Fibroblast of lung (primary cell): ENCODE data around the gene FRAT1. TPM values are rescaled to one million over a fixed set of nuclear protein-coding genes. Genes with fewer than 3 reads are reported as not detected.

ENCODE experiments used
- DNase-seq, 2 donors: peaks; one replicate each; pipeline versions ENCODE4 v3.0.0 to v3.0.0-alpha.2; 2010; ENCODE audit warnings: low read depth in 2 of 2
- H2AFZ ChIP-seq: 2 replicates; pipeline ENCODE4 v1.5.1; 2012; ENCODE audit warnings: low read length, control low read depth, inconsistent platforms
- H3K27ac ChIP-seq: 2 replicates; pipeline ENCODE4 v1.5.1; 2011; ENCODE audit warnings: low read length, control low read depth; ENCODE audit not compliant: insufficient read depth
- H3K27me3 ChIP-seq: 2 replicates; pipeline ENCODE4 v1.5.1; 2011; ENCODE audit warnings: mild to moderate bottlenecking, low read length; ENCODE audit not compliant: control insufficient read depth, insufficient read depth
- H3K36me3 ChIP-seq: 2 replicates; pipeline ENCODE4 v1.5.1; 2011; ENCODE audit warnings: low read length; ENCODE audit not compliant: control insufficient read depth, insufficient read depth
- H3K4me1 ChIP-seq: 2 replicates; pipeline ENCODE4 v1.5.1; 2011; ENCODE audit warnings: low read length; ENCODE audit not compliant: control insufficient read depth, insufficient read depth; ENCODE audit errors: extremely low read depth
- H3K4me2 ChIP-seq: 2 replicates; pipeline ENCODE4 v1.5.1; 2011; ENCODE audit warnings: low read length, control low read depth; ENCODE audit not compliant: insufficient read depth; ENCODE audit errors: extremely low read depth
- H3K4me3 ChIP-seq, 4 experiments: fragments of 200-600 bp in 1 of 4; sonication (generic) in 1 of 4; replicated peaks in 1 of 4; 2 replicates each; pipeline ENCODE4 v1.5.1; 2011 to 2016; ENCODE audit warnings: low read length in 4 of 4, low read depth in 3 of 4, mild to moderate bottlenecking in 3 of 4, control low read depth in 2 of 4, inconsistent platforms in 1 of 4, mixed read lengths in 1 of 4; ENCODE audit not compliant: insufficient read depth in 1 of 4; ENCODE audit errors: control extremely low read depth in 1 of 4
- H3K79me2 ChIP-seq: 2 replicates; pipeline ENCODE4 v1.5.1; 2012; ENCODE audit warnings: mild to moderate bottlenecking, low read length, inconsistent platforms; ENCODE audit not compliant: control insufficient read depth, insufficient read depth
- H3K9ac ChIP-seq: 2 replicates; pipeline ENCODE4 v1.5.1; 2011; ENCODE audit warnings: mild to moderate bottlenecking, low read length, control low read depth; ENCODE audit not compliant: insufficient read depth
- H3K9me3 ChIP-seq: 2 replicates; pipeline ENCODE4 v1.5.1; 2012; ENCODE audit warnings: low read depth, low read length; ENCODE audit not compliant: control insufficient read depth, insufficient read depth
- H4K20me1 ChIP-seq: 2 replicates; pipeline ENCODE4 v1.5.1; 2011; ENCODE audit warnings: low read length; ENCODE audit not compliant: control insufficient read depth, insufficient read depth; ENCODE audit errors: extremely low read depth
- CTCF ChIP-seq, 2 donors: IDR thresholded peaks in 1 of 2; conservative IDR thresholded peaks in 1 of 2; 1 replicate in 1 of 2; 2 replicates in 1 of 2; pipeline ENCODE4 v1.5.1; 2011 to 2012; ENCODE audit warnings: low read length in 2 of 2, control low read depth in 1 of 2, inconsistent platforms in 1 of 2, low read depth in 1 of 2, mild to moderate bottlenecking in 1 of 2
- EZH2 ChIP-seq: IDR thresholded peaks from 2 replicates; pipeline ENCODE4 v1.5.1; 2012; ENCODE audit warnings: low read length, control low read depth, mild to moderate bottlenecking; ENCODE audit errors: missing control alignments
- polyA plus RNA-seq, 2 donors: library from polyadenylated mRNA; depleted of rRNA in 1 of 2; stranded (reverse) in 1 of 2; unstranded in 1 of 2; fragments of >200 nt; gene quantifications; 2 replicates each; pipeline ENCODE4 v1.2.1, GENCODE V29; 2011 to 2012; ENCODE audit warnings: missing spikeins in 1 of 2
- total RNA-seq: library from RNA; depleted of rRNA; stranded (reverse); fragments of >200 nt; gene quantifications from 2 replicates; pipeline ENCODE4 v1.2.1, GENCODE V29; 2014

Gene FRAT1
- total and polyA plus RNA-seq, 2 donors (not counting 1 experiment from before 2014, with no cell fraction given): 0.48 to 2.8 TPM

GRCh38 chr10:97302088-97302791 is 16.8 kb upstream of the FRAT1 start:
- H3K27me3 ChIP-seq: no peaks in the 10 kb centered on the region
- H4K20me1 ChIP-seq: no peaks in the 10 kb centered on the region
- H3K9me3 ChIP-seq: no peaks in the 10 kb centered on the region
- DNase-seq: no peak
- no peak overlapping the region for H3K4me2 ChIP-seq
- H3K4me3 ChIP-seq: no peak overlapping the region
- TF ChIP-seq CTCF (conservative IDR thresholded peaks at IDR 0.05 in 1 of 2, IDR thresholded peaks at IDR 0.05 in 1 of 2; ENCODE audit: low read depth in 1 of 2, low read length in 2 of 2) (no peak), EZH2 (no peak)
- H3K9ac ChIP-seq: no peak overlapping the region
- H2AFZ ChIP-seq: no peak overlapping the region
- H3K36me3 ChIP-seq: no peaks in the 10 kb centered on the region
- H3K27ac ChIP-seq: no peak overlapping the region
- H3K79me2 ChIP-seq: no peaks in the 10 kb centered on the region
- no peaks in the 10 kb centered on the region for H3K4me1 ChIP-seq

GRCh38 chr10:97307441-97307840 is 11.6 kb upstream of the FRAT1 start:
- TF ChIP-seq CTCF (conservative IDR thresholded peaks at IDR 0.05 in 1 of 2, IDR thresholded peaks at IDR 0.05 in 1 of 2; ENCODE audit: low read depth in 1 of 2, low read length in 2 of 2) (no peak), EZH2 (no peak)

GRCh38 chr10:97307866-97308780 is 10.9 kb upstream of the FRAT1 start:
- TF ChIP-seq EZH2: no peak
- Histone ChIP-seq H3K36me3 (no peaks in the 10 kb centered on the region), H3K4me1 (no peaks in the 10 kb centered on the region), H3K4me2 (no peak overlapping the region), H3K9ac (no peak overlapping the region), H3K9me3 (no peaks in the 10 kb centered on the region), H3K79me2 (no peaks in the 10 kb centered on the region), H2AFZ (no peak overlapping the region), H3K4me3 (no peak overlapping the region), H3K27me3 (peaks cover 3% of the 10 kb centered on the region), H3K27ac (no peak overlapping the region), H4K20me1 (no peaks in the 10 kb centered on the region)
- no peak for DNase-seq

More at GRCh38 chr10:97307441-97307840, 11.6 kb upstream of the FRAT1 start:
- H2AFZ ChIP-seq: no peak overlapping the region
- no peaks in the 10 kb centered on the region for H3K79me2 ChIP-seq
- no peak for DNase-seq
- H3K27ac ChIP-seq: no peak overlapping the region
- H3K9me3 ChIP-seq: no peaks in the 10 kb centered on the region
- H3K4me2 ChIP-seq: no peak overlapping the region
- no peaks in the 10 kb centered on the region for H3K4me1 ChIP-seq
- peaks cover 3% of the 10 kb centered on the region for H3K27me3 ChIP-seq
- H3K9ac ChIP-seq: no peak overlapping the region
- H3K4me3 ChIP-seq: no peak overlapping the region
- no peaks in the 10 kb centered on the region for H3K36me3 ChIP-seq
- H4K20me1 ChIP-seq: no peaks in the 10 kb centered on the region
